ENCODE measurements around the gene POU2F3.
"Not testable (repeated sequence)": the region's sequence is repeated elsewhere in the genome, so short reads cannot be mapped to it uniquely, and the experiment has no call there.

Gene POU2F3

DNA sequence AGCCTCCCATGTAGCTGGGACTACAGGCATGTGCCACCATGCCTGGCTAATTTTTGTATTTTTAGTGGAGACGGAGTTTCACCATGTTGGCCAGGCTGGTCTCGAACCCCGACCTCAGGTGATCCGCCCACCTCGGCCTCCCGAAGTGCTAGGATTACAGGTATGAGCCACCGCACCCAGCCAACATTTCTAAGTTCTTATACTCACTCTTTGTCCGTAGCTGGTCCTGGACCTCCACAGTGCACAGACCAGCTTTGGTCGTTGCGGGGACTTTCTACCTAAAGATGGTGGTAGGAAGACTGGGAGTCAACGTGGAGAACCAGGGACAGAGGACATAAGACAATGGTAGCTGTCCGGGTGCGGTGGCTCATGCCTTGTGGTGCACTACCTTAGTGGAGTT lies 13.4 kb downstream of the POU2F3 start:
- DNase-seq (ENCODE audit: low read depth), result not testable (repeated sequence)

DNA sequence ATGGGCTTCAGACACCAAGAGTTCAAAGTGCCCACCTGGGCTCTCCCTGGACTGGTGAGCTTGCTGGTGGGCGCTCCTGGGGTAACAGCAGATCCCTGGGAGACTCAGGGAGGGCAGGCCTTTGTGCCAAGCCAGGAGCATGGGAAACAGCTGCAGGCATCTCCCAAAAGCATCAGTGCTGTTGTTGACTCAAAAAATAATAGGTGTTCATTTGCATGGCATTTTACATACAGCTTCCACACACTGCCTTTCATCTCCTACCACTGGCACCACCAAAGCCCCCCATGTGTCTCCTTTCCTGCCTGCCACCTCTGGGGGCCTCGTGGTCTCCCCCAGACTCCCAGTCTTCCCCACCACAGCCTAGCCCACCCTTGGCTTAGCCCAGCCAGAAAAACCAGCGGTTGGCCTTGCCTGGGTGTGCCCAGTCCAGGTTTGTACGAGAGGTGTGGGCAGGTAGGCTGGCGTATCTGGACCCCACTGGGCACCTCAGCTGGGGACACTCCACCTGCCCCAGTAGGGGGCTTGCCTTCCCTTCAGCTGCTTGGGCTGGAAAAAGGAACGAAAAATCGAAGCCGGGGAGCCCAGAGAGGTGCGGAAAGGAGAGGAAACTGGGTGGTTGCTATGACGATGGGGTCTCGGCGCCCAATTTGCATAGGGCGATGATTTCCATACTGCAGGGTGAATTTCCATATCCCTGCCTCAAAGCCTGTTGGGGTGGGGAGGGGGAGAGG lies 15.0 kb downstream of the POU2F3 start:
- DNase-seq (ENCODE audit: low read depth), result no peak

DNA sequence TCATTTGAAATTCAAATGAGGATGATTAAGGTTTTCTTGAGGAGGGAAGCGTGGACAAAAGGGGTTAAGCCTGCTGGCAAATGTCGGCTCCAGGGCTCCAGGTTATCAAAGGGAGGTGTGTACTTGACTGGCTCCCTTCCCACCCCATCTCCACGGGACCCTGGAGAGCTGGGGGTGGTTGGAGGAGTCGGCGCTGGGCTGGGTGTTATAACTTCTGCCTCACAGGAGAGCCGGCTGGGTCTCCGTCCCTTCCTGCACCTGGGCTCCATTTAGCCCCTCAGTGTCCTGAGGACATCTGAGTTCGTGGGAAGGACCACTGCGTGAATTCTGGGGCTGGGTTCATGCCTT lies 15.6 kb downstream of the POU2F3 start:
- no peak for DNase-seq (ENCODE audit: low read depth)

DNA sequence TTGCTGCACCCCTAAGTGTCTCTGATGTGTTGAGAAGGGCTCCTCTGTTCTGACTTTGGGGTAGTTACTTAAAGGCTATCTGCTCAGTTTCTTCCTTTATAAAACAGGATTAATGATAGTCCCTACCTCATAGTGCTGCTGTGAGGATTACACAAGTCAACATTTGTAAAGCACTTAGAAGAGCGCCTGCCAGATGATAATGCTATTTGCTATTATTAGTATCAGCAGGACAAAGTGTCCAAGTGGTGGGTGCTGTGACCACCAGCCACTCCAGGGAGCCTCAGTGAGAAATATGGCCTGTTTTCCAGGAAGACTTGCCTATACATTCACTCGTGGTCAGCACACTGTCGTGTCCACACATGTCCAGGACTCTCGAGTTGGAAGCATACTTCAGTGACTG lies 16.2 kb downstream of the POU2F3 start:
- no peak for DNase-seq (ENCODE audit: low read depth)

DNA sequence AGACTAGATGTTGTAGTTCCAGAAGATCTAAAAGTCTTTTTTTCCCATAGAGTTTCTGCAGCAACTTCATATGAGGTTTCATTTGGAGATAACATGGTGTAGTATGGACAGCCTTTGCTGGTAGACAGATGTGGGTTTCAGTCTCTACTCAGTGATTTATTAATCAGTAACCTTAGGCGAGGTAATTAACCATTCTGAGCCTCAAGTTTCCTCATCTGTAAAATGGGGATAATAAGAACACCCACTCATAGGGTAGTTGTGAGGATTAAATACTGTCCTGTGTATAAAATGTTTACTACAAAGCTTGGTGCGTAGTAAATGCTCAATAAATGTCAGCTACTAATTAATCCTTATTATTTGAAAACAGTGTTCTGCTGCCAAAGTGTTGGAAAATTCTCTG lies 16.8 kb downstream of the POU2F3 start:
- no peak for DNase-seq (ENCODE audit: low read depth)

DNA sequence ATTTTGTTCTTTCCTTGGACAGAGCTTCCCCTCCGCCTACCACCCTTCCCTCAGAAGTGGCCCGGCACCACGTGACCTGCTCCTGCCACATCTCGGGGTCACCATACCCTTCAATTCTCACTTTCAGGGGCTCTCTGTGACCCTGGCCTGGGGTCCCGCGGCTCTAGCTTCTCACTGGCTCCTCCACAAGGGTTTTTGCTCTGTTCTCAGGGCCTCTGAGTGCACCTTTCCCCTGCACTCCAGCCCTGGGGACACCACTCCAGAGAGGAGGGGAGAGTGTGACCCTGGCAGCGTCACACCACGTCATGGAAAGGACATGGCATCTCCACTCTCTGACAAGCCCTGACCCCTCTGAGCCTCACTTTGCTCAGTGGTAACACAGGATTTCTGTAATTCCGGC lies 17.4 kb downstream of the POU2F3 start:
- no peak for DNase-seq (ENCODE audit: low read depth)

DNA sequence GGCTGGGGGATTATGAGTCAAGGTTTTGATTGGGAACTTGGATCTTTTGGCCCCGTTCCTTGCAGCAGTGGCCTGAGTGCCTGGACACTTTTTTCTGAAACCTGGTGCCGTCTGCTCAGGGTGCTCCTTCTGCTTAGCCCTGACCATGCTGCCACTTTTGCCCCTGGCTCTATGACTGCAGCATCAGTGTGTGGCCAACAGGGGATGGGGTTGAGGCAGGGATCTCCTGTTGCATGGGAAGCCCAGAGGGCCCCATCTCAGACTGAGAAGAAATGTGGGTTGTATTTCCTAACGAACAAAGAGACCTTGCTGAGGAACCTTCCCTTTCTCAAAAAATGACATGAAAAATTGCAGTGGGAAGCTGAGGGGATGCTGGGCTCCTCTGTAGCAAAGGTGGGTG lies 18.7 kb downstream of the POU2F3 start:
- DNase-seq (ENCODE audit: low read depth), result no peak

DNA sequence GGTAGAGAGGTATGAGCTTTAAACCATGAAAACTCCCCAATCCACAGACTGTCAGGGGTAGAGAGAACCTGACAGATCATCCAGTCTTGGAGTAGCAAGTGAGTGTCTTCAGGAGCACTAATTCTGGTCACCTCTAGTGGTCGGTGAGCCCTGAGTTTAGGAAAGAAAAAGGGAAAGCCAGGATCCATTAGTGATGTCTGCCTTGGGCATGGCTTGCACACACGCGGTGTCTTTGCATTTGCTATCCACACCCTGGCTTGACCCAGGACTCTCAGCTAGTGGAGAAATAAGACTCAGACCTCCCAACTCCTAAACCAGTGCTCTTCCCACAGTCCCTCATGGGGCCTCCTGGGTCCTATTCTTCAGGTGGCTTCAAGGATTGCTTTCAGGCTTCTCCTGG lies 19.3 kb downstream of the POU2F3 start:
- no peak for DNase-seq (ENCODE audit: low read depth)

DNA sequence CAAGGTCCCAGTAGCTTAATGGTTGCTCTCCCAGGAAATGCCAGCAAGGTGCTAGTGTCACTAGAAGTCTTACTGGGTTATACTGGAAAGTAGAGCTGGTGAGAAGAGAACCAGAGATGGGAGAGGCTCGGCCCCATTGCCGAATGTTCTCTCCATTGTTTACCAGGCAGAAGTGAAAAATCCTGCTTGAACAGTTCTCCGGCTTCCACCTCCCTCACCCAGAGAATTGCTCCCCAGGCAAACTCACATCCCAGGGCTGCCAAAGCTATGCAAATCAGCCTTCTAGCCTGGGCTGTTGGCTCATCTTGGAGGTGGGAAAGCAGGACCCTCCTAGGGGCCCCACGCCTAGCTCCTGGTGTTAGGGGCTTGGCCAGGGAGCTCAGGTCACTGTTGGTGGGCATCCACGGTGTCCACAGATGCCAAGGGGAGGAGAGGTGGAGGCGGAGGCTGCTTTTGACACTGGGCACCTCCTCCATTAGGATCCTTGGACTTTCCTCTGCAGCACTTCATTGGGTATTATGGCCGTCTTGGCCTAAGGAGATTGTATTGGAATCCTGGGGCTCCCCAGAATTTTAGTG lies 20.1 kb downstream of the POU2F3 start:
- DNase-seq (ENCODE audit: low read depth), result no peak

DNA sequence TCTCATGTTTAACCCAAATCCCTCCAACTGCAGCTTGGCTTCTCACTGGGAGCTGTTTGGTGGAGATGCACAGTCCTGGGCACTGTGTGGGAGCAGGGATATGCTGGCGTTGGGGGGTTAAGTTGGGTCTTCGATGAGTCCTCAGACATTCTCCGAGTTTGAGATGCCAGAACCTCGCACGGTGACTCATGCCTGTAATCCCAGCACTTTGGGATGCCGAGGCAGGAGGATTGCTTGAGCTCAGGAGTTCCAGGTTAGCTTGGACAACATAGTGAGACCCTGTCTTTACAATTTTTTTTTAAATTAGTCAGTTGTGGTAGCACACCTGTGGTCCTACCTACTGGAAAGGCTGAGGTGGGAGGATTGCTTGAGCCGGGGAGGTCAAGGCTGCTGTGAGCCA lies 20.7 kb downstream of the POU2F3 start:
- DNase-seq (ENCODE audit: low read depth), result no peak

DNA sequence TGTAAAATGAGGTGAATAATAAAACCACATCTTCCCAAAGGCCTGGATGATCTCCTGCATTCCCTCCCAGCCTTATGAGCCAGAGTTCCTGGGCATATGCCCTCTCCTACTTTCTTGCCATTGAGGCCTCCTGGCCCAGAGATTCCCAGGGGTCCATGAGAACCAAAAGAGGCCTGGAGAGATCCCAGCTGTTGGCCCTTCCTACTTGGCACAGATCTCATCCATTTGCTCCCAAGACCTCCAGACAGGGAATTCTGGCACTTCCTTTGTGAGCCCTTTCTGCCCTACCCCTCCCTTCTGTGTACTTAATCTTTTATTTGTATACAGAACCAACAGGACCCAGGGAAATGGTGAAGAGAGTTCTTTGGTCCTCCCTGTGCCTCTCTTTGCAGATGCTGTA lies 21.4 kb downstream of the POU2F3 start:
- no peak for DNase-seq (ENCODE audit: low read depth)

DNA sequence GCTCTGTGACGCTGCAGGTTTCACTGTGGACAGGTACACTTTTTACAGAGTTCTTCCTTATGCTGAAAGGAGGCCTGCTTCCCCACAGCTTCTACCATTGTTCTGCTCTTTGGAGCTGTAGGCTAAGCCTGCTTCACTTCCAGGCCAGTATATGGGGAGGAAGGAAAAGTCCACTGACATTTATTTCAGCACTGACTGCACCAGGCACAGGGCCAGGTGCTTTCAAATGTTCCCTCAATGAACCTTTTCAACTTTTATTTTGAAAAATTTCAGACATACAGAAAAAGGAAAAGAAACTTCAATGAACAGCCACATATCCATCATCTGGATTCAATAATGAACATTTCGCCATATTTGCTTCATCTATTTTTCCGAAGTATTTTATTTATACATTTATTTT lies 22.0 kb downstream of the POU2F3 start:
- DNase-seq (ENCODE audit: low read depth), result no peak

DNA sequence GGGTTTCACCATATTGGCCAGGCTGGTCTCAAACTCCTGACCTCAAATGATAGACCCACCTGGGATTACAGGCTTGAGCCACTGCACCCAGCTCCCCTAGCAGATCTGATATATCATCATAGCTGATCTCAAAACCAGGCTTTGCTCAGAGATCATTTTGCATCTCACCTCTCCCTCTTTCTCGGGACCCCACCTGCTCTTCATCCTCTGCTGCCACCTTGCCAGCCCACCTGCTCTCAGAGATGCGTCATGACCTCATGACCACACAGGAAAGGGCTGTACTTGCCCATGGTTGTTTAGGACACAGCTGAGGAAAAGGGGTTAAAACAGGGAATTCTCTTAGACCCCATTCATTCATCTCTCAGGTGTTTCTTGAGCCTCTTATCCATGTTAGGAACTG lies 27.4 kb downstream of the POU2F3 start:
- DNase-seq (ENCODE audit: low read depth), result no peak

DNA sequence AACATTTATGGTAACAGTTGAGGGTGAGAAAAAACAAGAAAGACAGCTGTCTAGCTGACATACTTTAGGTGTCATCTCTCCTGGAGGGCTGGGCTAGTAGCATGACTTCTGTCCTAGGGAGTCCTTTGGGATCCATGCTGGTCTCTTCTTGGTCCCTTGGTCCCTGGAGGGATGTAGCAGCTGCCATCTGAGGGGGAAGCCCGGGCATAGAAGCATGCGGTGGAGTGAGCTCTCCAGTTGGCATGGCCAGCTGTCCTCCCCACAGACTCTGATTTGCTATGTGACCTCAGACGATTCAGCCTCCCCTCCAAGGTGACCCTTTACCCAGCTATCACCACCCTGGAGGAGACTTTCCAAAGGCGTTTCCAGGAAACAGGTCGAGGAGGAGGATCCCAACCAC lies 28.7 kb downstream of the POU2F3 start:
- DNase-seq (ENCODE audit: low read depth), result no peak

DNA sequence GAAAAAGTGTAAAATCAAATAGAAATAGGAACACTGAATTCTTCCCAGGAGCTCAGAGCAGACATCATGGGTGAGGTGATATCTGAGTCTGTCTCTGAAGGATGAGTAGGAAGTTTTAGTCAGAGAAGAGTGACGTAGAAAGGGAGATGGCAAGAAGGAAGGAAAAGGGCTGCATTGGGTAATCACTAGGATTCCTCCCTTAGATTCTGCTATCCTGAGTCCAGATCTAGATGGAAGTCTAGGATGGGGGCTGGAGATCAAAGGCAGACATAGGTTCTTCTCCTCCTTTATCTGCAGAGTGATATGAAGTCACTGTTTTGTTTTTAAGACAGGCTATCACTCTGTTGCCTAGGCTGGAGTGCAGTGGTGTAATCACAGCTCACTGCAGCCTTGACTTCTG lies 30.4 kb downstream of the POU2F3 start:
- DNase-seq (ENCODE audit: low read depth), result no peak

DNA sequence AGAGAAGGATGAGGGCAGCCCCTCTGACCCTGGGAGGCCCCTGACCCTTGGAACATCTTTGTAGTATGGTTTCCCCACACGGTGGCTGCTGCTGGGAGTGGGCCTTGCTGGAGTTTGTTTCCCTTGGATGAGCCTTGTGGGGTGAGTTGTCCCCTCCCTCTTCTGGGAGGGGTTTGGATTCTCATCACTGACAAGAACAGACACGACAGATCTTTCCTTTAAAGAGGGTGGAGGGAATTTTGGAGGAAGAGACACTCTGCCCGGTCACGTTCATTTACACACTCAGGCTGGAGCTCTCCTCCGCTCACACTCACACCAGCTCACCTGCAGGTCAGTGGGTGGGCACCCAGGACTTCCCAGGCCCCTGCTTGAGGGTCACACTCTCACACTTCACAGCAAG lies 31.7 kb downstream of the POU2F3 start:
- DNase-seq (ENCODE audit: low read depth), result no peak

DNA sequence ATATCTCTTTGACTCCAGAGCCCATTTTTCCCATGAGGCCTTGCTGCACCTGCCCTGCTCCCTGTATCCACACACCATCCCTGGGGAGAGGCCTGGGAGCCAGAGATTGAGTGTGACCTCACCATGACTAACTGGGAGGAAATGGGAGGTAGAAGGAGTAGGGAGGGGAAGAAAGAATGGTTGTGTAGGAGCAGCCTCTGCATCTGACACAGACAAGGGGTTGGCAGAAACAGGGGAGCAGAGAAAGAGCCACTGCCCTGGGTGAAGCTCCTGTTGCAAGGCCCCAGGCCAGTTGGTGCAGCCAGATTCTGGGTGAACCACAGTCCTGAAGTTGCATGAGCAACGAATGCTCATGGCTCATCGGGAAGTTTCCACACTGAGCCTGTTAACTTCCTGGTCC lies 32.4 kb downstream of the POU2F3 start:
- DNase-seq (ENCODE audit: low read depth), result peak; percentile 64

DNA sequence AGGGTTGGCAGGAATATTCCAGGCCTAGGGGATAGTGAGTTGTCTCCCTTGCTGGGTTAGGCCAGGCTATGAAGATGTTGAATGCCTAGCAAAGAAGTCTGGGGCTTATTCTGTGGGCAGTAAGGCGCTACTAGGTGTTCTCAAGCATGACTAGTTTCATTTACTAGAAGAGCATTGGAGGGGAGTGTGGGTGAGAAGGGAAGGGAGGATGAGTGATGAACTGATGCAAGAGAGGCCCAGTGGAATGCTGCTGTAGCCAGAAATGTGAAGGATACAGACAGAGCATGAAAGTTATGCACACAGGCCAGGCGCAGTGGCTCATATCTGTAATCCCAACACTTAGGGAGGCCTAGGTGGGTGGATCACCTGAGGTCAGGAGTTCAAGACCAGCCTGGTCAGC lies 33.5 kb downstream of the POU2F3 start:
- DNase-seq (ENCODE audit: low read depth), result no peak

DNA sequence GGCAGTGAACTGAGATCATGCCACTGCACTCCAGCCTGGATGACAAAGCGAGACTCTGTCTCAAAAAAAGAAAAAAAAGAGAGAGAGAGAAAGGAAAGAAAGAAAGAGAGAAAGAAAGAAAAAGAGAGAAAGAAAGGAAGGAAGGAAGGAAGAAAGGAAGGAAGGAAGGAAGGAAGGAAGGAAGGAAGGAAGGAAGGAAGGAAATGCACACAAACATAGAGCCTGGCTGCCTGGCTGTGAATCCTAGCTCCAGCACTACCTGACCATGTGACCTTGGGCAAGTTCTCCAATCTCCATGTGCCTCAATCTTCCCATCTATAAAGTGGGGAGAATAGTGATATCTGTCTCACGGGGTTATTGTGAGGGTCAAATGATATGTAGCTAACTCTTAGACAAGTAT lies 34.0 kb downstream of the POU2F3 start:
- not testable (repeated sequence) for DNase-seq (ENCODE audit: low read depth)

DNA sequence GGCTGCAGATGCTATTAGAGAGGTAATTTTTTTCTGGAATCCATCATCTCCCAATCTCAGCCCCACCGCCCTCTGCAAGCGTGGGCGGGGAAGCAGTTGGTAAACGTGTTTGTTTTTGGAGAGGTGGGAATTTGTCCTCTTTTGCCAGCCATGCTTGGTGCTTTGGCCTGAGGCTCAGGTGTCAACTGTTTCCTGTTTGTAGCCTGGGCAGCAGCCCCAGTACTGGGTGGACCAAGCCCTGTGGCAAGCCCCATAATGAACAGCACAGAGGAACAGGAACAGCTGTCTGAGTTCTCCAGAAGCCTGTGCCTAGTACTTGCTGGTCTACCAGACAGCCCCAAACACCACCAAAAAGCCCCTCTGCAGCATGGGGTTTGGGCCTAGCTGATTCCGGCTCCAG lies 39.6 kb downstream of the POU2F3 start:
- DNase-seq (ENCODE audit: low read depth), result no peak

DNA sequence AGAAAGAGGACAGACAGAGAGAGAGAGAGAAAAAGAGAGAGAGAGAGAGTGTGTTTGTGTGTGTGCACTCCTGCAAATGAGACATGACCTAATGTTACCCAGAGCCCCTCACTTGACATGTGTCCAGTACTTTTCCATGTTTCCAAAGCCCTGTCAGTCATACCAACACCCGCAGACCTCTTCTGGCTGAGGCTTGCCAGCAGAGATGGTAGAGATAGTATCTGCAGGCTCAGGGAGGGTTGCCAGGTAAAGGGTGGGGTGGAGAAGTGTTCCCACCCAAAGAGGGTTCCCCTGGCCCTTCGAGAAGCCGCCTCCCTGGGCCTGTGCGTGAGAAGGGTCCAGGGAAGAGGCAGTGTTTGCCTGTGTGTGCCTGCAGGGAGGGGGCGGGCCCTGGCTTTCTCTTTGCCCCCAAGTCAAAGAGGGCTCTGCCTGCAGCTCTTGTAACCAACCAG lies 40.7 kb downstream of the POU2F3 start:
- no peak for DNase-seq (ENCODE audit: low read depth)

DNA sequence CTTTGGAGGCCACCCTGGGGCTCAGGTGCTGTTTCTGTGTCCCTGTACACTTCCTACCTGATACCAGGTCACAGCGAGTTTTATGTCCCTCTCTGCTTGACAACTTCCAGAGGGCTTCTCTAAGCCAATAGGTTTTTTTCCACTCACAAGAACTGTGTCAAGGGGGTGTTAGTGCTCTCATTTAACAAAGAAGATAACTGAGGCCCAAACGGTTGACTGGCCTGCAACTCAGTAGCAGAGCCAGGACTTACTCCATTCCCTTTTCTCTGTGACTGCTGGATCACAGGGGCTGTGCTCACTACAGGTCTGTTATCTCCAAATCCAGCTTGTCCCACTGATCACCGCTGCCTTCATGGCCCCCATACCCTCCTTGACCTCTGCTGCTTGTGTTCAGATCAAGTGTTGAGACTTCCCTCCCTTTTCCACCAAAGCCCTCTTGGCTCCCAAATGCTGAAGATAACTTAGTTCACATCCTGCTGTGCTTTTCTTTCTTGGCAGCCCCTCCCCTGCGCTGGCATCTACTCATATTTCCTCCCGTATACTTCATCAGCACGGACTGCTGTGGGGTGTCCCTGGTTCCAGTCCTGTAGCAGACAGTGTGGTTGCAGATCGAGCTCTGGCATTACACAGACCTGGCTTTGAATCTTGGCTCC lies 41.3 kb downstream of the POU2F3 start:
- DNase-seq (ENCODE audit: low read depth), result no peak

DNA sequence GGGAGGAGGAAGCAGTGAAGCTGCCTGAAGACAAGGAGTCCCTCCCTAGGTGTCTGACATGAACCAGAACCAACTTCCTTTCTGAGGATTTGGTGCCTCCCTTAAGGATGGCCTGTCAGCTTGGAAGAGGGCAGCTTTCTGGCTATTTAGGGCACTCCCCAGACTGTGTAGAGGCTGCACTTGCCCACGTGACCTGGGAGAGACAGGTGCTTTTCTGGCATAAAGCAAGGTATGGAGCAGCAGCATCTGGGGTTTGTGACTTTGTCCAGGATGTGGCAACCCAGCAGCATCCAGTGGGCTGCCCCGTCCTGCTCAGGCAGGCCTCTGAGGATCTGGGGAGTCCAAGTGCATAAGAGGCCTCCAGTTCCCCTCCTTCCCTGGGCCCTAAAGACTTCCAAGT lies 43.2 kb downstream of the POU2F3 start:
- no peak for DNase-seq (ENCODE audit: low read depth)

DNA sequence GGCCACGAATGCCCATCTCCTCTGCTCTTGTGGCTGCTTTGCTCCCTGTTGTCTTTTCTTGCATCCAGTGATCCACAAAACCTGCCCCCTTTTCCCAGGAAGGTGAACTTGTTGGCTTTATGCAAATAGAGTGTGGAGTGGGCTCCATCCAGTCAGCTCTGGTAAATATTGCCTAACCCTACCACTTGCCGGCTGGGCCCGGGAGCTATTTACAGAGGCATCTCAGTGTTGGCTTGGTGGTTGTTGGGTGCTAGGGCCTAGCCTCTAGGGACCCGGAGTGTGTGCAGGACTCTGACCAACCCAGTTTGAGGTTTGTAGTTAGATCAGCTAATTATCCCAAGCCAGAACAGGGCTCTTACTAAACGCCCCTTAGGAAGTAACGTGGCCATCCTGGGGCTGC lies 44.3 kb downstream of the POU2F3 start:
- no peak for DNase-seq (ENCODE audit: low read depth)

Measured in HS-5 (cell line).